IMR-90 (cell line): ENCODE data around the gene TGFB2. TPM values are rescaled to one million over a fixed set of nuclear protein-coding genes. Genes with fewer than 3 reads are reported as not detected.

Experiments used
- ATAC-seq: fragments of 200-7000 bp; cut with Tn5 transposase; 2 replicates; pipeline ENCODE4 v1.9.1; 2020; ENCODE audit warnings: low read depth, mild to moderate bottlenecking, moderate library complexity
- BruUV-seq: library from RNA; stranded (reverse); fragments of 400-500 nt; replicated peaks from 2 replicates; lab custom pipeline; 2021; lab: Mats Ljungman, UMichigan
- CTCF ChIA-PET: fragments of 300-600 bp; formaldehyde crosslinking; extraction: SDS; loops from one replicate; lab custom pipeline; 2021; ENCODE audit warnings: antibody characterized with exemption; lab: Yijun Ruan, JAX
- POLR2A ChIA-PET: fragments of 300-600 bp; sonication (Branson Sonifier 250); formaldehyde crosslinking; loops from one replicate; lab custom pipeline; 2022; ENCODE audit warnings: antibody characterized with exemption; ENCODE audit not compliant: unreplicated experiment; lab: Charles Lee
- DNase-seq: peaks from one replicate; pipeline ENCODE4 v3.0.0; 2013
- H2AFZ ChIP-seq: replicated peaks from 2 replicates; pipeline ENCODE3; 2013; ENCODE audit warnings: low read length, mild to moderate bottlenecking; ENCODE audit not compliant: poor library complexity
- H2AK5ac ChIP-seq: 2 replicates; pipeline ENCODE4 v1.6.1; 2013; ENCODE audit warnings: low read depth, low read length, inconsistent platforms
- H2AK9ac ChIP-seq: replicated peaks from 2 replicates; pipeline ENCODE3; 2013; ENCODE audit warnings: mild to moderate bottlenecking, low read depth, low read length, moderate library complexity; ENCODE audit not compliant: poor library complexity
- H2BK120ac ChIP-seq: 2 replicates; pipeline ENCODE4 v1.6.1; 2013; ENCODE audit warnings: low read depth, low read length, inconsistent platforms
- H2BK15ac ChIP-seq: 3 replicates; pipeline ENCODE4 v1.6.1; 2013; ENCODE audit warnings: low read depth, low read length, inconsistent platforms
- H2BK20ac ChIP-seq: 2 replicates; pipeline ENCODE4 v1.6.1; 2013; ENCODE audit warnings: low read depth, mild to moderate bottlenecking, inconsistent platforms, low read length, moderate library complexity
- H2BK5ac ChIP-seq: 2 replicates; pipeline ENCODE4 v1.6.1; 2013; ENCODE audit warnings: mild to moderate bottlenecking, low read depth, low read length, inconsistent platforms; ENCODE audit not compliant: poor library complexity, severe bottlenecking
- H3K14ac ChIP-seq: replicated peaks from 2 replicates; pipeline ENCODE4 v1.6.1; 2013; ENCODE audit warnings: low read depth, low read length, inconsistent platforms
- H3K18ac ChIP-seq: 2 replicates; pipeline ENCODE4 v1.6.1; 2013; ENCODE audit warnings: low read depth, low read length, control low read depth
- H3K23ac ChIP-seq: 2 replicates; pipeline ENCODE4 v1.6.1; 2013; ENCODE audit warnings: low read depth, low read length, inconsistent platforms
- H3K27ac ChIP-seq: 2 replicates; pipeline ENCODE4 v1.5.1; 2013; ENCODE audit warnings: mild to moderate bottlenecking, control low read depth, low read length; ENCODE audit not compliant: insufficient read depth
- H3K27me3 ChIP-seq: 2 replicates; pipeline ENCODE4 v1.6.1; 2013; ENCODE audit warnings: low read length; ENCODE audit not compliant: control insufficient read depth, insufficient read depth
- H3K36me3 ChIP-seq: 2 replicates; pipeline ENCODE4 v1.6.1; 2013; ENCODE audit warnings: low read length, mixed read lengths; ENCODE audit not compliant: control insufficient read depth, insufficient read depth
- H3K4ac ChIP-seq: 2 replicates; pipeline ENCODE4 v1.6.1; 2013; ENCODE audit warnings: low read depth, low read length, inconsistent platforms
- H3K4me1 ChIP-seq: 2 replicates; pipeline ENCODE4 v1.6.1; 2013; ENCODE audit warnings: low read length, mixed read lengths; ENCODE audit not compliant: control insufficient read depth, insufficient read depth
- H3K4me2 ChIP-seq: 2 replicates; pipeline ENCODE4 v1.6.1; 2013; ENCODE audit warnings: low read depth, mild to moderate bottlenecking, control low read depth, low read length, moderate library complexity
- H3K4me3 ChIP-seq: 2 replicates; pipeline ENCODE4 v1.5.1; 2013; ENCODE audit warnings: low read depth, mild to moderate bottlenecking, control low read depth, low read length, moderate library complexity; ENCODE audit not compliant: insufficient read depth
- H3K56ac ChIP-seq: 2 replicates; pipeline ENCODE4 v1.6.1; 2013; ENCODE audit warnings: low read length, inconsistent platforms; ENCODE audit not compliant: insufficient read depth; ENCODE audit errors: extremely low read depth
- H3K79me1 ChIP-seq, 2 experiments: 2 replicates each; pipeline ENCODE4 v1.6.1; 2013; ENCODE audit warnings: low read length in 2 of 2, inconsistent platforms in 1 of 2, low read depth in 1 of 2
- H3K9ac ChIP-seq: 2 replicates; pipeline ENCODE4 v1.6.1; 2013; ENCODE audit warnings: low read depth, low read length, control low read depth
- H3K9me1 ChIP-seq: 2 replicates; pipeline ENCODE4 v1.6.1; 2013; ENCODE audit warnings: low read length, inconsistent platforms; ENCODE audit not compliant: insufficient read depth
- H3K9me3 ChIP-seq: 2 replicates; pipeline ENCODE4 v1.6.1; 2013; ENCODE audit warnings: low read length; ENCODE audit not compliant: control insufficient read depth, insufficient read depth
- H4K20me1 ChIP-seq: 2 replicates; pipeline ENCODE4 v1.6.1; 2013; ENCODE audit warnings: low read length, inconsistent platforms; ENCODE audit not compliant: insufficient read depth
- H4K5ac ChIP-seq: 2 replicates; pipeline ENCODE4 v1.6.1; 2013; ENCODE audit warnings: mild to moderate bottlenecking, low read depth, low read length, control low read depth
- H4K8ac ChIP-seq, 2 experiments: 2 replicates each; pipeline ENCODE4 v1.6.1; 2013; ENCODE audit warnings: low read depth in 2 of 2, low read length in 2 of 2, control low read depth in 1 of 2, inconsistent platforms in 1 of 2
- H4K91ac ChIP-seq: 2 replicates; pipeline ENCODE4 v1.6.1; 2013; ENCODE audit warnings: low read depth, low read length, inconsistent platforms; ENCODE audit not compliant: insufficient read depth
- BHLHE40 ChIP-seq: fragments of 150-350 bp; IDR thresholded peaks from 2 replicates; pipeline ENCODE4 v1.6.1; 2016; ENCODE audit warnings: mild to moderate bottlenecking, low read depth, low read length
- CEBPB ChIP-seq: IDR thresholded peaks from 2 replicates; pipeline ENCODE4 v1.6.1; 2012; ENCODE audit warnings: low read depth, low read length, improper control_type of control experiment
- CHD1 ChIP-seq: IDR thresholded peaks from 2 replicates; pipeline ENCODE4 v1.6.1; 2012; ENCODE audit warnings: low read depth, low read length, improper control_type of control experiment
- FOS ChIP-seq: fragments of 150-350 bp; IDR thresholded peaks from 2 replicates; pipeline ENCODE4 v1.6.1; 2016; ENCODE audit warnings: low read depth, low read length
- MAFK ChIP-seq: IDR thresholded peaks from 2 replicates; pipeline ENCODE4 v1.6.1; 2012; ENCODE audit warnings: low read depth, low read length, improper control_type of control experiment
- MAZ ChIP-seq: IDR thresholded peaks from 2 replicates; pipeline ENCODE4 v1.6.1; 2012; ENCODE audit warnings: low read depth, mild to moderate bottlenecking, low read length, improper control_type of control experiment, moderate library complexity, borderline replicate concordance
- MXI1 ChIP-seq: IDR thresholded peaks from 2 replicates; pipeline ENCODE4 v1.6.1; 2012; ENCODE audit warnings: low read depth, mild to moderate bottlenecking, low read length, moderate library complexity, borderline replicate concordance
- NFE2L2 ChIP-seq: fragments of 150-350 bp; IDR thresholded peaks from 2 replicates; pipeline ENCODE4 v1.6.1; 2016; ENCODE audit warnings: low read depth, mild to moderate bottlenecking, low read length
- POLR2A ChIP-seq: IDR thresholded peaks from 2 replicates; pipeline ENCODE4 v1.6.1; 2012; ENCODE audit warnings: mild to moderate bottlenecking, low read depth, low read length
- RAD21 ChIP-seq: IDR thresholded peaks from 2 replicates; pipeline ENCODE4 v1.6.1; 2012; ENCODE audit warnings: low read length, improper control_type of control experiment
- RCOR1 ChIP-seq: IDR thresholded peaks from 2 replicates; pipeline ENCODE4 v1.6.1; 2012; ENCODE audit warnings: mild to moderate bottlenecking, low read length, improper control_type of control experiment; ENCODE audit not compliant: insufficient replicate concordance
- RFX5 ChIP-seq: IDR thresholded peaks from 2 replicates; pipeline ENCODE4 v1.8.0; 2012; ENCODE audit warnings: low read depth, mild to moderate bottlenecking, low read length, moderate library complexity
- SMC3 ChIP-seq: fragments of 150-350 bp; IDR thresholded peaks from 2 replicates; pipeline ENCODE4 v1.6.1; 2016; ENCODE audit warnings: low read depth, mild to moderate bottlenecking, antibody characterized with exemption, low read length, moderate library complexity
- WGBS, 2 experiments: methylation state at CpG; one replicate each; pipeline versions ENCODE4 v1.1.5 to v1.1.7; 2013; ENCODE audit warnings: missing lambda C conversion rate in 2 of 2; ENCODE audit not compliant: insufficient read length in 1 of 2; ENCODE audit errors: extremely low coverage in 2 of 2; 5-methylcytosine and 5-hydroxymethylcytosine counted together
- dilution Hi-C: fragments of 300-500 bp; cut with HindIII; formaldehyde crosslinking; loops from one replicate; pipeline ENCODE4 v1.14.3; 2018; ENCODE audit warnings: low sequenced_read_pairs; ENCODE audit not compliant: unreplicated experiment
- in situ Hi-C: fragments of 300-500 bp; cut with MboI; formaldehyde crosslinking; loops from 3 replicates; pipeline ENCODE4 v1.14.3; 2019; ENCODE audit warnings: low sequenced_read_pairs, inconsistent platforms, mixed read lengths
- intact Hi-C: fragments of 100-400 bp; cut with micrococcal nuclease; formaldehyde crosslinking; loops from 2 replicates; pipeline ENCODE4 v1.10.0; 2022
- polyA plus RNA-seq, 3 experiments: library from polyadenylated mRNA; depleted of rRNA; stranded (reverse); fragments of >200 nt; gene quantifications; 2 replicates each; pipeline ENCODE4 v1.2.3, GENCODE V29; 2012; ENCODE audit warnings: low replicate concordance in 1 of 3
- total RNA-seq: library from RNA; depleted of rRNA; stranded (reverse); fragments of >200 nt; gene quantifications from 2 replicates; pipeline ENCODE4 v1.2.3, GENCODE V29; 2012
- TF ChIP-seq, protein P1 (sequence below): conservative IDR thresholded peaks from 2 replicates; pipeline ENCODE4 v1.5.1; 2012; ENCODE audit warnings: mild to moderate bottlenecking, low read depth, low read length, improper control_type of control experiment
- TF ChIP-seq, protein P2 (sequence below): fragments of 150-350 bp; IDR thresholded peaks from 2 replicates; pipeline ENCODE4 v1.6.1; 2017; ENCODE audit warnings: mild to moderate bottlenecking, antibody characterized with exemption, low read length, low read depth
- TF ChIP-seq, protein P3 (sequence below): fragments of 150-350 bp; IDR thresholded peaks from 2 replicates; pipeline ENCODE4 v1.6.1; 2016; ENCODE audit warnings: low read depth, mild to moderate bottlenecking, low read length, moderate library complexity, borderline replicate concordance

Gene TGFB2
- total and polyA plus RNA-seq, 2 of the 4 experiments (the other 2 are of a cell fraction) = 3.7 to 3.8 TPM

DNA sequence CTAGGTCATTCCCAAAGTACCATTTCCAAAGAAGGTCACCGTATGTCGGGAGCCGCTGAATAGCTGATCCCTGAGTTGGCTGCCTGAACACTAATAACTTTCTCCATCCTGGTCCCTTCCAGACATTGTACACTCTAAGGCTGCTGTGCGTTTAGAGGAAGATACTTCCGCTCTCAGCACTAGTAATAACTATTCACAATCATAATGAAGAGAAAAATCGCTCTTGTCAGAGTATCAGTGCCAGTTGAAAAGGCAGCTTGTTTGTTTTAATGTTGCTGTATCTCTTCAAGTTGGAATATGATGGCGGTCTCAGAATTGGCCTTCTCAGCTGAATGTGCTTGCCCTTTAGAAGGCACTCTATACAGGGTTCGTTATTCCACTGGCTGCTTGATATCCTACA lies 43.5 kb downstream of the TGFB2 start:
- Histone ChIP-seq H2AK9ac (no peak overlapping the region), H2AFZ (no peak overlapping the region), H4K20me1 (no peaks in the 10 kb centered on the region), H4K8ac (no peak overlapping the region), H3K79me1 (peaks cover 5 to 12% of the 10 kb centered on the region in 2 experiments; a peak in 3 of 4 replicates), H3K9me3 (no peaks in the 10 kb centered on the region), H2BK5ac (no peak overlapping the region), H3K14ac (no peak overlapping the region), H4K91ac (no peak overlapping the region), H2AK5ac (no peak overlapping the region), H3K4me2 (no peak overlapping the region), H3K9ac (no peak overlapping the region), H3K36me3 (no peaks in the 10 kb centered on the region; the same call in 1 of the 2 replicates), H3K18ac (no peak overlapping the region), H2BK20ac (no peak overlapping the region), H2BK15ac (no peak overlapping the region), H3K4ac (no peak overlapping the region), H3K27ac (no peak overlapping the region), H3K4me3 (no peak overlapping the region), H3K23ac (no peak overlapping the region), H4K5ac (no peak overlapping the region), H3K27me3 (no peaks in the 10 kb centered on the region), H3K56ac (no peak overlapping the region), H2BK120ac (no peak overlapping the region), H3K9me1 (no peaks in the 10 kb centered on the region; the same call in 1 of the 2 replicates), H3K4me1 (peaks cover 4% of the 10 kb centered on the region; the same call in 1 of the 2 replicates)
- CTCF ChIA-PET = no interaction called here
- DNase-seq (no peak), ATAC-seq (no peak)
- TF ChIP-seq RAD21 = no peak
- TF ChIP-seq CEBPB = no peak
- TF ChIP-seq SMC3 = no peak
- no peak for TF ChIP-seq FOS
- TF ChIP-seq, protein P1, sequence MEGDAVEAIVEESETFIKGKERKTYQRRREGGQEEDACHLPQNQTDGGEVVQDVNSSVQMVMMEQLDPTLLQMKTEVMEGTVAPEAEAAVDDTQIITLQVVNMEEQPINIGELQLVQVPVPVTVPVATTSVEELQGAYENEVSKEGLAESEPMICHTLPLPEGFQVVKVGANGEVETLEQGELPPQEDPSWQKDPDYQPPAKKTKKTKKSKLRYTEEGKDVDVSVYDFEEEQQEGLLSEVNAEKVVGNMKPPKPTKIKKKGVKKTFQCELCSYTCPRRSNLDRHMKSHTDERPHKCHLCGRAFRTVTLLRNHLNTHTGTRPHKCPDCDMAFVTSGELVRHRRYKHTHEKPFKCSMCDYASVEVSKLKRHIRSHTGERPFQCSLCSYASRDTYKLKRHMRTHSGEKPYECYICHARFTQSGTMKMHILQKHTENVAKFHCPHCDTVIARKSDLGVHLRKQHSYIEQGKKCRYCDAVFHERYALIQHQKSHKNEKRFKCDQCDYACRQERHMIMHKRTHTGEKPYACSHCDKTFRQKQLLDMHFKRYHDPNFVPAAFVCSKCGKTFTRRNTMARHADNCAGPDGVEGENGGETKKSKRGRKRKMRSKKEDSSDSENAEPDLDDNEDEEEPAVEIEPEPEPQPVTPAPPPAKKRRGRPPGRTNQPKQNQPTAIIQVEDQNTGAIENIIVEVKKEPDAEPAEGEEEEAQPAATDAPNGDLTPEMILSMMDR = no peak
- no peak for TF ChIP-seq BHLHE40
- TF ChIP-seq, protein P2, sequence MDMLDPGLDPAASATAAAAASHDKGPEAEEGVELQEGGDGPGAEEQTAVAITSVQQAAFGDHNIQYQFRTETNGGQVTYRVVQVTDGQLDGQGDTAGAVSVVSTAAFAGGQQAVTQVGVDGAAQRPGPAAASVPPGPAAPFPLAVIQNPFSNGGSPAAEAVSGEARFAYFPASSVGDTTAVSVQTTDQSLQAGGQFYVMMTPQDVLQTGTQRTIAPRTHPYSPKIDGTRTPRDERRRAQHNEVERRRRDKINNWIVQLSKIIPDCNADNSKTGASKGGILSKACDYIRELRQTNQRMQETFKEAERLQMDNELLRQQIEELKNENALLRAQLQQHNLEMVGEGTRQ = no peak
- TF ChIP-seq, protein P3, sequence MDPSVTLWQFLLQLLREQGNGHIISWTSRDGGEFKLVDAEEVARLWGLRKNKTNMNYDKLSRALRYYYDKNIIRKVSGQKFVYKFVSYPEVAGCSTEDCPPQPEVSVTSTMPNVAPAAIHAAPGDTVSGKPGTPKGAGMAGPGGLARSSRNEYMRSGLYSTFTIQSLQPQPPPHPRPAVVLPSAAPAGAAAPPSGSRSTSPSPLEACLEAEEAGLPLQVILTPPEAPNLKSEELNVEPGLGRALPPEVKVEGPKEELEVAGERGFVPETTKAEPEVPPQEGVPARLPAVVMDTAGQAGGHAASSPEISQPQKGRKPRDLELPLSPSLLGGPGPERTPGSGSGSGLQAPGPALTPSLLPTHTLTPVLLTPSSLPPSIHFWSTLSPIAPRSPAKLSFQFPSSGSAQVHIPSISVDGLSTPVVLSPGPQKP = no peak
- no peak for TF ChIP-seq MAFK
- no peak for TF ChIP-seq CHD1
- TF ChIP-seq POLR2A = no peak
- no peak for TF ChIP-seq RCOR1
- TF ChIP-seq RFX5 = no peak
- no peak for TF ChIP-seq MAZ
- TF ChIP-seq NFE2L2 = no peak
- TF ChIP-seq MXI1 = no peak
- dilution Hi-C loops = no loop called here
- intact Hi-C loops = no loop called here
- no CpG with 5 or more reads among the region's 8 CpGs for WGBS, 2 experiments
- in situ Hi-C loops = no loop called here
- BruUV-seq = no TSS peak
- POLR2A ChIA-PET = no interaction called here
